Activated naive CD8-positive, alpha-beta T cell treated with anti-CD3 and anti-CD28 coated beads, Interleukin-2, amount 10 ng/mL, durations not matched to agents 7 days and 5 days (primary cell): Measurements from ENCODE around the gene RCCD1. TPM values are rescaled to one million over a fixed set of nuclear protein-coding genes. Genes with fewer than 3 reads are reported as not detected.
"Not testable (repeated sequence)": the region's sequence is repeated elsewhere in the genome, so short reads cannot be mapped to it uniquely, and the experiment has no call there.

Experiments
- ATAC-seq: fragments of 150-1000 bp; cut with Tn5 transposase; one replicate; pipeline ENCODE4 v1.10.0; 2021; ENCODE audit warnings: low read depth, moderate library complexity
- POLR2A ChIA-PET: fragments of 350-600 bp; sonication (Branson Sonifier 250); formaldehyde crosslinking; loops from one replicate; lab custom pipeline; 2021; ENCODE audit warnings: antibody characterized with exemption; lab: Charles Lee
- DNase-seq: peaks from one replicate; pipeline ENCODE4 v3.0.0; 2021
- H3K27ac Mint-ChIP-seq: one replicate; pipeline ENCODE4 v1.8.0; 2022; ENCODE audit warnings: mild to moderate bottlenecking, mixed read lengths
- H3K27me3 Mint-ChIP-seq: one replicate; pipeline ENCODE4 v1.8.0; 2022; ENCODE audit warnings: mild to moderate bottlenecking, moderate library complexity, mixed read lengths
- H3K36me3 Mint-ChIP-seq: one replicate; pipeline ENCODE4 v1.8.0; 2021; ENCODE audit warnings: mild to moderate bottlenecking, mixed read lengths
- H3K4me1 Mint-ChIP-seq: one replicate; pipeline ENCODE4 v1.8.0; 2021; ENCODE audit warnings: mixed read lengths
- H3K4me3 Mint-ChIP-seq: one replicate; pipeline ENCODE4 v1.8.0; 2022; ENCODE audit warnings: mild to moderate bottlenecking, moderate library complexity, mixed read lengths
- H3K9me3 Mint-ChIP-seq: one replicate; pipeline ENCODE4 v1.8.0; 2021; ENCODE audit warnings: mixed read lengths
- total RNA-seq, 2 experiments: library from RNA; stranded (reverse); gene quantifications; one replicate each; pipeline ENCODE4 v1.2.3, GENCODE V29; 2021

Gene RCCD1, protein sequence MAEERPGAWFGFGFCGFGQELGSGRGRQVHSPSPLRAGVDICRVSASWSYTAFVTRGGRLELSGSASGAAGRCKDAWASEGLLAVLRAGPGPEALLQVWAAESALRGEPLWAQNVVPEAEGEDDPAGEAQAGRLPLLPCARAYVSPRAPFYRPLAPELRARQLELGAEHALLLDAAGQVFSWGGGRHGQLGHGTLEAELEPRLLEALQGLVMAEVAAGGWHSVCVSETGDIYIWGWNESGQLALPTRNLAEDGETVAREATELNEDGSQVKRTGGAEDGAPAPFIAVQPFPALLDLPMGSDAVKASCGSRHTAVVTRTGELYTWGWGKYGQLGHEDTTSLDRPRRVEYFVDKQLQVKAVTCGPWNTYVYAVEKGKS
- total RNA-seq = 10 to 100 TPM; 31.5 to 31.6 TPM

DNA sequence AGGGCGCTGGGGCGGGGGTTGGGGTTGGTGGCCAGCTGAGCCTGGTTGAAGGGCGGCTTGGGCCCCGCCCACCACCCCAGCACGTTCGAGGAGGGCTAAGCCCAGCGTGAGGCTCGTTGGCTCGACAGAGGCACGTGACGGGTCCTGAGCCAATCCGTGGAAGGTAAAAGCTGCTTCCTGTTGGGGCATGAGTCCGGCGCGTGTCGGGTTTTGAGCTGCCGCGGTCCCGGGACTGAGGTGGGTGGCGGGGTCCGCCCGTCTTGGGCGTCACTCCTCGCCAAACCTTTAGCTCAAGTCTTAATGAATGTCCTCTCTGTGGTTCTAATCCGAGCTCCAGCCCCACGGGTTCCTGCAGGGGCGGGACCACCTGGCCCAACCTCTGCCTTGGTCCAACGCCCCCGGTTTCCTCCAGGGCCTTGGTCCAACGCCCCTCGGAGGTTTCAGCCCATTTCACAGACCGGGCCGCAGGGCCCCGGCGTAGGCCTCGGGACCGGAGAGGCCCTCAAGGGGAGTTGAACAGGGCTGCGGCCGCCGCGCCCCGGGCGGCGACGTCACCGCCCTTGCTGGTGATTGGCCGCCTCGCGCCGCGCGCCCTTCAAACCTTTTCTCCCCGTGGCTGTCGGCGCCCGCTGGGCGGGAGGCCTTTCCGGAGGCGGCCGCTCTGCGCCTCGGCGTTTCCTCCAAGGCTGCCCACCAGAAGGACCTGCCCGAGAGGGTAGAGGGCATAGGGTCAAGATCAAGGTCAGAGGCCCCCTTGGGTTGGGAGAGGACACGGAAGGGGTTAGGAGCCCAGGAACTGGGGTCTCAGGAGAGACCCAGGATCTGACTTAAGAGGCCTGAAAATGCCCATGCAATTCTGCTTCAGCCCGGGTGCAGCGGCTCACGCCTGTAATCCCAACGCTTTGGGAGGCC is at the start of gene RCCD1:
Gene RCCD1 (plus strand): TSS at position 173 of the 912 bp plus-strand sequence. CDS start 1,851 bp downstream, outside the sequence.
- peak within 1 kb of the TSS; percentile 86 for H3K4me3 Mint-ChIP-seq
- no peaks in the 10 kb centered on the region for H3K9me3 Mint-ChIP-seq
- ATAC-seq = peak; percentile 94
- peak; percentile 88 for DNase-seq
- H3K27me3 Mint-ChIP-seq = no peaks in the 10 kb centered on the region
- H3K27ac Mint-ChIP-seq = peak within 1 kb of the TSS; percentile 94
- H3K4me1 Mint-ChIP-seq = peaks cover 12% of the 10 kb centered on the region
- POLR2A ChIA-PET = interaction anchor here (0.7 to 4.9 kb wide), 15 partner anchors 8 to 238 kb away, joined by 3 to 55 read pairs (median 5); partner anchors contain the start of genes BLM, HDDC3, MAN2A2 and PRC1
- peaks cover 19% of the 10 kb centered on the region for H3K36me3 Mint-ChIP-seq

- H3K27ac Mint-ChIP-seq = no peak overlapping the region
- POLR2A ChIA-PET = interaction anchor here (1.6 to 7.0 kb wide), 2 partner anchors 17 to 27 kb away, joined by 4 to 141 read pairs; partner anchors contain the start of genes HDDC3 and UNC45A
- no peak overlapping the region for H3K4me3 Mint-ChIP-seq
- ATAC-seq (no peak), DNase-seq (no peak)
- H3K36me3 Mint-ChIP-seq = peaks cover 15% of the 10 kb centered on the region
- H3K27me3 Mint-ChIP-seq = no peaks in the 10 kb centered on the region
- H3K9me3 Mint-ChIP-seq = no peaks in the 10 kb centered on the region
- peaks cover 23% of the 10 kb centered on the region for H3K4me1 Mint-ChIP-seq
Observed at GRCh38 chr15:90905306-90906180, 49.1 kb upstream of the RCCD1 start.

GRCh38 chr15:90906181-90906849 is 48.4 kb upstream of the RCCD1 start:
- H3K27ac Mint-ChIP-seq = no peak overlapping the region
- H3K36me3 Mint-ChIP-seq = peaks cover 15% of the 10 kb centered on the region
- no peaks in the 10 kb centered on the region for H3K9me3 Mint-ChIP-seq
- POLR2A ChIA-PET = interaction anchor here (1.6 to 7.0 kb wide), 2 partner anchors 16 to 26 kb away, joined by 4 to 141 read pairs; partner anchors contain the start of genes HDDC3 and UNC45A
- ATAC-seq (no peak), DNase-seq (no peak)
- H3K27me3 Mint-ChIP-seq = no peaks in the 10 kb centered on the region
- no peak overlapping the region for H3K4me3 Mint-ChIP-seq
- peaks cover 20% of the 10 kb centered on the region for H3K4me1 Mint-ChIP-seq

DNA sequence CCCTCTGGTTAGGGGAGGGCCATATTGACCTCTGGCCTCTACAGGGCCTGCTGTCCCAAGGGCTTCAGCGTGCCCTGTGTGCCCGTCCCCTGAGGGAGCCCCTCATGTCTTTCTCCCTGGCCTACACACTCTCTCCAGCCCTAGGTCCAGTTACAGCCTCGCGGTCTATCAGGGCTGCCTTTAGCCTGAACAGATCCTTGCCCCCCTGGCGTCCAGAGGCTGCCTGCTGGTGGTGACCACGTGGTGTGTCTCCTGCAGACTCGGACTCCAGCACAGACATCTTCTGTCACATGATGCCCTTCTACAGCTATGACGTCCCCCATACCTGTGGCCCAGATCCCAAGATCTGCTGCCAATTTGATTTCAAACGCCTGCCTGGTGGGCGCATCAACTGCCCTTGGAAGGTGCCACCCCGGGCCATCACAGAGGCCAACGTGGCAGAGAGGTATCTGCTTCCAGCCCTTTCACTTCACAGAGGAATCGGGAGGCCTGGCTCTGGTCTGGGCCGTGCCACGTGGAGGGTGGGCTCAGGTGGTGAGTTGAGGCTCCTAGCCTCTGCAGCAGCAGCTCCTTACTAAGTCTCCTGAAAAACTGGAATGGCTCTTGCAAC is 47.5 kb upstream of the RCCD1 start:
- H3K27ac Mint-ChIP-seq = no peak overlapping the region
- no peaks in the 10 kb centered on the region for H3K9me3 Mint-ChIP-seq
- H3K27me3 Mint-ChIP-seq = no peaks in the 10 kb centered on the region
- H3K36me3 Mint-ChIP-seq = peaks cover 16% of the 10 kb centered on the region
- ATAC-seq (no peak), DNase-seq (no peak)
- POLR2A ChIA-PET = interaction anchor here (7.0 kb wide), 1 partner anchor 25 kb away, joined by 141 read pairs; the partner anchor contains the start of genes HDDC3 and UNC45A
- H3K4me3 Mint-ChIP-seq = no peak overlapping the region
- peaks cover 12% of the 10 kb centered on the region for H3K4me1 Mint-ChIP-seq

GRCh38 chr15:90907838-90908507 is 46.7 kb upstream of the RCCD1 start:
- Mint-ChIP-seq H3K27ac (no peak overlapping the region), H3K36me3 (peaks cover 16% of the 10 kb centered on the region), H3K4me1 (peaks cover 11% of the 10 kb centered on the region), H3K27me3 (no peaks in the 10 kb centered on the region), H3K4me3 (no peak overlapping the region), H3K9me3 (no peaks in the 10 kb centered on the region)
- POLR2A ChIA-PET = no interaction called here
- no peak for ATAC-seq
- no peak for DNase-seq

GRCh38 chr15:90909449-90909848 is 45.2 kb upstream of the RCCD1 start:
- H3K27me3 Mint-ChIP-seq, DNase-seq, H3K4me1 Mint-ChIP-seq, H3K9me3 Mint-ChIP-seq, H3K27ac Mint-ChIP-seq, POLR2A ChIA-PET, ATAC-seq, H3K4me3 Mint-ChIP-seq: not testable (repeated sequence)
- peaks cover 16% of the 10 kb centered on the region for H3K36me3 Mint-ChIP-seq

GRCh38 chr15:90909976-90910375 is 44.7 kb upstream of the RCCD1 start:
- POLR2A ChIA-PET = interaction anchor here (1.2 kb wide), 1 partner anchor 12 kb away, joined by 3 read pairs; no protein-coding TSS in a partner anchor
- no peak overlapping the region for H3K4me3 Mint-ChIP-seq
- no peak overlapping the region for H3K27ac Mint-ChIP-seq
- ATAC-seq (no peak), DNase-seq (no peak)
- no peaks in the 10 kb centered on the region for H3K9me3 Mint-ChIP-seq
- H3K27me3 Mint-ChIP-seq = no peaks in the 10 kb centered on the region
- H3K4me1 Mint-ChIP-seq = peaks cover 3% of the 10 kb centered on the region
- H3K36me3 Mint-ChIP-seq = peaks cover 16% of the 10 kb centered on the region

- Mint-ChIP-seq H3K36me3 (peaks cover 12% of the 10 kb centered on the region), H3K27me3 (no peaks in the 10 kb centered on the region), H3K9me3 (no peaks in the 10 kb centered on the region), H3K4me3 (no peak overlapping the region), H3K27ac (no peak overlapping the region), H3K4me1 (peaks cover 5% of the 10 kb centered on the region)
- DNase-seq (no peak), ATAC-seq (no peak)
- POLR2A ChIA-PET = interaction anchor here (1.2 kb wide), 1 partner anchor 11 kb away, joined by 3 read pairs; no protein-coding TSS in a partner anchor
Observed at GRCh38 chr15:90910441-90911301, 44.0 kb upstream of the RCCD1 start.

- H3K27ac Mint-ChIP-seq = no peak overlapping the region
- peaks cover 8% of the 10 kb centered on the region for H3K36me3 Mint-ChIP-seq
- ATAC-seq (no peak), DNase-seq (no peak)
- POLR2A ChIA-PET = no interaction called here
- no peaks in the 10 kb centered on the region for H3K27me3 Mint-ChIP-seq
- no peaks in the 10 kb centered on the region for H3K9me3 Mint-ChIP-seq
- no peak overlapping the region for H3K4me3 Mint-ChIP-seq
- peaks cover 2% of the 10 kb centered on the region for H3K4me1 Mint-ChIP-seq
Observed at GRCh38 chr15:90911302-90911623, 43.4 kb upstream of the RCCD1 start.

DNA sequence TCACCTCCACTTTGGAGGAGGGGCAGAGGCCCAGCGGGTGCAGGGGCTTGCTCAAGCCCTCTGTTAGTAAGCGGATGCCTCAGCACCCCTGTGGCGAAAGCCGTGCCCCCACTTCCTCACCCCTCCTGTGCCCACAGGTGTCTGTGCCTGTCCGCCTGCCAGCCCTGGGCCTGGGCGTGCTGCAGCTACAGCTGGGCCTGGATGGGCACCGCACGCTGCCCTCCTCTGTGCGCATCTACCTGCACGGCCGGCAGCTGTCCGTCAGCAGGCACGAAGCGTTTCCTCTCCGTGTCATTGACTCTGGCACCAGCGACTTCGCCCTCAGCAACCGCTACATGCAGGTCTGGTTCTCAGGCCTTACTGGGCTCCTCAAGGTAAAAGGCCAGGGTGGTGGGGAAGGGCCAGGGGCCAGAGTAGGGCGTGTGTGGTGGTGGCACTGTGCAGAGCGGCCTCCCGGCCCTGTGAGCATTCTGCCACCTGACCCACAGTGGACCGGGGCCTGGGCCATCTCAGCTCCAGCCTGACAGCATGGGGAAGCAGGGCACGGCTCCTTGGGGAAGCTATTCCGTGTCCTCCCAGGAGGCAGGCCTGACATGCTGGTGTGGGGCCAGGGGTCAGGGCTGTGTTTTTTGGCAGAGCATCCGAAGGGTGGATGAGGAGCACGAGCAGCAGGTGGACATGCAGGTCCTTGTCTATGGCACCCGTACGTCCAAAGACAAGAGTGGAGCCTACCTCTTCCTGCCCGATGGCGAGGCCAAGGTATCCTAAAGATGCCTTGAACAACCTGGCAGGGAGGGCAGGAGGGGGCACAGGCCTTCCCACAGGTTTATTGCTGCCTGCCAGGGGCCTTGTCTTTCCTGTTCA is 42.5 kb upstream of the RCCD1 start:
- DNase-seq (no peak), ATAC-seq (no peak)
- Mint-ChIP-seq H3K9me3 (no peaks in the 10 kb centered on the region), H3K4me1 (peaks cover 2% of the 10 kb centered on the region), H3K27ac (no peak overlapping the region), H3K36me3 (peaks cover 11% of the 10 kb centered on the region), H3K27me3 (no peaks in the 10 kb centered on the region), H3K4me3 (no peak overlapping the region)
- POLR2A ChIA-PET = interaction anchor here (3.3 kb wide), 1 partner anchor 9 kb away, joined by 17 read pairs; the partner anchor contains the start of gene MAN2A2
